HG03457 (cell line): ENCODE measurements around the gene KRTAP12-2.
"Not testable (repeated sequence)": the region's sequence is repeated elsewhere in the genome, so short reads cannot be mapped to it uniquely, and the experiment has no call there.

ENCODE experiments used
- ATAC-seq: cut with Tn5 transposase; IDR thresholded peaks from one replicate; pipeline ENCODE4 v1.9.1; 2021; ENCODE audit warnings: moderate number of reproducible peaks; ENCODE audit not compliant: unreplicated experiment

KRTAP12-2 gene

GRCh38 chr21:44686000-44686781, 19.5 kb upstream of the KRTAP12-2 start:
- ATAC-seq = no peak

DNA sequence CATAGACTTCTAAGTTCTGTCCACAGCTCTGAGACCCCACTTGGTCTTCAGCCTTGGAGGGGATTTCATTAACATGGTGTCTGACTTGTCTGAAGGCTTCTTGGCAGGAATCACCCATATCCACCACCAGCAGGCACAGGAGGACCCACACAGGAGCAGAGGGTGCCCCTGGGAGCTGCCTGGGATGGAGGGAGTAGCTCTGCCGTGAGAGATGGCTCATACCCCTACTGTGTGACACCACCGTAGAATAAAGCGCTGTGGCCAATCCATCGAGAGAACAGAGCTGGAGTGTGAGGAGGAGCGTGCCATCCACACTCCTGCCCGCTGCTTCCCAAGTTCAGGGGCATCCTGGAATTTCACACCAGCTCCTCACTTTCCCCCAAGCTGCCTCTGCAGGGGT, 18.3 kb upstream of the KRTAP12-2 start:
- not testable (repeated sequence) for ATAC-seq

DNA sequence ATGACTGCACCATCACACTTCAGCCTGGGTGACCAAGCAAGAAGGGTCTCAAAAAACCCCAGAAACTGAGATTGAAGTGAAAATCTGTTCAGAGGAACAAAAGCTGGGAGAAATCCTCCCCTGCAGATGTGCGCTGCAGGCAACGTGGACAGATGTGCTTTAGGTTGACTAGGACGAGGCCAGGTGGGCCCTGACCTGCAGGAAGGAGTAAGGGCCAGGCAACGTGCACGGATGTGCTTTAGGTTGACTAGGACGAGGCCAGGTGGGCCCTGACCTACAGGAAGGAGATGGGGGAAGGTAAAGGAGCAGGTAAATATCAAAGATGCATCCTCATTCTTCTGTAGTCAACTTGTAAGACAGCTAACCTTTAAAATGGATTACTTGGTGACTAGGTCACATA, 17.8 kb upstream of the KRTAP12-2 start:
- ATAC-seq = no peak

DNA sequence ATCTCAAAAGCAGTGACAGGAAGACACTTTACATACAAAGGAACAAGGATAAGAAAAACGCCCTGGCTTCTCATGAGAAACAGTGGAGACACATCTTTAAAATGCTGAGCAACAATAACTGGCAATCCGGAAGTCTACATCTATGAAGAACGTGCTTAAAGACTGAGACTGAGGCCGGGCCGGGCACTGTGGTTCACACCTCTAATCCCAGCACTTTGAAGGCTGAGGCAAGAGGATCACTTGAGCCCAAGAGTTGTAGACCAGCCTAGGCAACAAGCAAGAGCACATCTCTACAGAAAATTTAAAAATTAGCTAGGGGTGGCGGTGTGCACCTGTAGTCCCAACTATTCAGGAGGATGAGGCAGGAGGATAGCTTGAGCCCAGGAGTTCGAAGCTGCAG, 17.4 kb upstream of the KRTAP12-2 start:
- ATAC-seq = no peak

DNA sequence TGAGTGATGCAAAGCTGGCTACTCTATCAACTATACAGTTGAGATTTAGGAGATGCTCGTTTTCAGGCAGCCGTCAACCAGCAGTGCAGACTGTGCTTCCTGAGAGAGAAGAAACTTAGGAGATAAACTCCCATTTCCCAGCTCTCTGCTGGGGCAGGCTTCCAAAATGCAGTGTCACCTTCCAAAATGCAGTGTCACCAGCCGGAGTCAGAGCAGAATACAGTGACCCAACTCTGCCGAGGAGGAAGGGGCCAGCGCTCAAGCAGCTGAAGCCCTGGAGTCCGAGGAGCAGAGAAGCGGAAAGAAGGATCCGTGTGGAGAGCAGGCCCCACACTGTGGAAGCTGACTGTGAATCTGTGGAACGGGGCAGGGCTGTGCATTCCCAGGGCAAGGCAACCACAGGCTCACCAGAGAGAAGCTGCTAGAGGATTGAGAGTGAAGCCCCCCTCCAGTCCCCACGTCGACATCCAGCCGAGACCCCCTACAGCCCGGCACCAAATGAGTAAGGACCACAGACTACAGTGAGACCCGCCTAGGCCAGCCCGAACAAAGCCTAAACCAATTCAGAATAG, 15.9 kb upstream of the KRTAP12-2 start:
- no peak for ATAC-seq

DNA sequence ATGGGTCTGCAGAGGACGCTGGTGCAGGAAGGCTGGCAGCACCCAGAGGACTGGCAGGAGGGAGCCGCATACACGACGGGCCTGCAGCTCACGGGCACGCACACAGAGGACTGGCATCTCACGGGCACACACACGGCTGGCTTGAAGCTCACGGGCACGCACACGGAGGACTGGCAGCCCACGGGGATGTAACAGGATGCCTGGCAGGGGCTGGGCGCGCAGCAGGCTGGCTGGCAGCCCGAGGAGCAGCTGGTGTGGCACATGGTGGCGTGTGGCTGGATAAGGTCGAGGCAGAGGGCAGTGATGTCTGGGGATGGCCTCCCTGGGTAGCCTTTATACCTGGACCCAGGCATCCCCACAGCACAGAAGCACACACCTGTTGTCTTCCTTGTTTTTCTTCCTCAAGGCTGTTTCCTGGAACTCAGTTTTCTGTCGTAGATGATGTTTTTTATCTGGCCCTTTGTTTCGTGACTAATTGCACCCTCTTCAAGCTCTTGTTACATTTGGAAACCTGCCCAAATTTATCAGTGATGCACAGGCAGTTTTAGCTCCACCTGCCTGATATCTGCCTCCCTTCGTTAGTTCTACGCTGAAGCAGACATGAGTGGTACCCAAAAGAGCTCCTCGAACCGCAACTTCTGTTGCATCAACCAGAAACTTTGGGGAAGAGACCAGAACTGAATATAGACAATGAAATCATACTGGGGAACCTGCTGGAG, 15.3 kb upstream of the KRTAP12-2 start, which contains the start of gene KRTAP12-1:
TSS of gene KRTAP12-1 (minus strand) at position 303 of the 719 bp plus-strand sequence. CDS start at position 263, 40 bp downstream.
- no peak for ATAC-seq

DNA sequence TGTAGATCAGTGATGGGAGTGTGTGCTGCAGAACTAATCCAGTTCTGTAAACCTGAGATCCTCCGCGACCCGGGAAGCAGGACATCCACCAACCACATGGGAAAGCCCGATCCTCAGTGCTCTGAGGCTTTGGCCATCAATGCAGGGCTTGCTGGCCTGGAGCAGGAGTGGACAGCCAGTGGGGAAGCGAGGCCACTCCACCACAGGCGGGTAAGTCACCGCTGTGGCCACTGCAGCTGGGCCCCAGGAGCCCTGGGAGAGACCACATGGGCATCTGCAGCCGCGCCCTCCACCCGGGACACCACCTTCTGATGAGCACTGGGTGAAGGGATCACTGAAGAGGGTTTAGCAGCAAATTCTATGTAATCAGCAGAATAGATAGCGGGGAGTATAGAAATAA, 14.4 kb upstream of the KRTAP12-2 start:
- no peak for ATAC-seq

GRCh38 chr21:44677881-44678280, 11.2 kb upstream of the KRTAP12-2 start:
- no peak for ATAC-seq

DNA sequence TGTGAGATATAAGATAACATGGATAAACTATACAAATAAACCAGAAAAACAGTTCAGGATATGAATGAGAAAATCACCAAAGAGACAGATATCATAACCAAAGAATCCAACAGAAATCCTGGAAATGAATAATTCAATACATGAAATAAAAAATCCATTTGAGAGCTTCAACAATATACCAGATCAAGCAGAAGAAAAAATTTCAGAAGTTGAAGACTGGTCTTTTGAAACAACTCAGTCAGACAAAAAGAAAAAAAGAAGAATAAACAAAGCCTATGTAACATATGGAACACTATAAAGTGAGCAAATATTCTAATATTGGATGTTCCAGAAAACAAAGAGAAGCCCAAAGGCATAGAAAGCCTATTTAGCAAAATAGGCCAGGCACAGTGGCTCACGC, 5.2 kb upstream of the KRTAP12-2 start:
- no peak for ATAC-seq

DNA sequence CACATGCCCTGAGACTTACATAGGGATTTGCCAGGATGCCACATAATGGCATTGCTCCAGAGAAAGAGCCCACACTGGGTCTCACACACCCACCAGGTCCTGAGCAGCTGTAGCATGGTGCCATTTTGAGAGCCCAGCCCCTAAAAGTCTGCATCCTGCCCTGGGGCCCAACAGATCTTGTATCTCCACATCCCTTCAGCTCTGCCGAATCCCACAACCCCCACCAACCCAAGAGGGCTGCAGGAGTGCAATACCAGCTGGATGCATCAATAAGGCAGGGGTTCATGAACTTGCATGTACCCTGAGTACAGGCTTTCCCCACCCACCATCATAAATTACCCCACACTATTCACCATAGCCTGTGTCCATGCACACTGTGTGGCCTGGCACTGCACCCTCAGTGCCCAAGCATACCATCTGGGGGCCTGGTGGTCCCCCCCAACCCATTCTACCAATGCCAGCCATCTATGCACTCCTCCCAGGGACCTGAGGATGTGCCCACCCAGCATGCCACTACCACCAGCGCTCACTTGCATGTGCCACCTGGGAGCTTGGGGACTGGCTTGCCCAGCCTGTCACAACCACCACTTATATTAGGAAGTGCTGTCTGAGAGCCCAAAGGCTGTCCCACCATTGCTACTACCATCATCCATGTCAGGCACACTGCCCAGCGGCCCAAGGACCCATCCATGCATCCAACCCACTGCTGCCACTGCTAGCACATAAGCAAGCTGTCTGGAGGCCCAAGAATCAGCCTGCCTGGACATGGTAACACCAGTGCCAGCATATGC, 4.1 kb upstream of the KRTAP12-2 start:
- ATAC-seq = no peak

- no peak for ATAC-seq
These were observed 885 bp upstream of the KRTAP12-2 start for GRCh38 chr21:44667612-44668011.

DNA sequence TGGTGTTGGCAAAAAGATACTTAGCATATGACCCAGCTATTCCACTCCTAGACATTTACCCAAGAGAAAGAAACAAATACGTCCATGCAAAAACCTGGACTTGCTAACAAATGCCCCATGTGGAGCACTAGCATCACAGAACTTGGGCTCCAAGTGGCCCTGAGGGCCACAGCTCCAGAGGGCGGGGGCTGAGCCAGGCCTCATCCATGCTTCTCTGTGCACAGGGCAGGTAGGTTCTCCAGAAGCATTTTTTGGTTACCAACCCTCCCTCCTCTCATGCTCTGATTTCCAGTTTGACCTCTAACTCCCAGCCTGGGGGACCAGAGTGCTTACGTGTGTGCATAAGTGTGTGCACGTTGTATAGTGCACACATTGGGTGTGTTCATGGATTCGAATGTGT, 2.0 kb downstream of the KRTAP12-2 start:
- ATAC-seq = no peak

GRCh38 chr21:44661567-44661966, 5.2 kb downstream of the KRTAP12-2 start:
- ATAC-seq = not testable (repeated sequence)

DNA sequence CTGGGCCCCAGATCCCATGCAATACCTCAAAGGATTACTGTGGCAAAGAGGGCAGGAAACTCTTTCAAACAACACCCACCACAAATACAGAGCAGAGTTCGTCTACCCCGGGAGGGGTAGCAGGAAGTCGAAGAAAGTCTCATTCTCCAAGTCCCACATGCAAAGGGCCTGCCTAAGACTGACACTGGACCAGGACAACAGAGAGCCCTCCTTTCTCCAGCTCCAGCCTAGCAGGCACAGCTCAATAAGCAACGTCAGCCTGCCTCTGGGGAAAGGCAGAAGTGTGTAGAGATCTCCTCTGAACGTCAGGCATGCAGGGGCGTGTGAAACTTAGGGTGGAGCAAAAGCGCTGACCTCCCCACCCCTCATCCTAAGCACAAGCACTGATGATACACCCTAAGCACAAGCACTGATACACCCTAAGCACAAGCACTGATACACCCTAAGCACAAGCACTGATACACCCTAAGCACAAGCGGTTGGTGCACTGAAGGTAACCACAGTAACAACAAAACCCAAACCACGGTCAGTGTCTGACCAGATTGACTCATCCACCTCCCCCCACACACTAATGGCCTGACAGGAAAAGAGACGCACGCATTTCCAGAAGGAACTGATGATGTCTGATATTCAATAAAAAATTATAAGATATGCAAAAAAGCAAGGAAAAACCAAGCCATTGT, 7.7 kb downstream of the KRTAP12-2 start:
- ATAC-seq = no peak

DNA sequence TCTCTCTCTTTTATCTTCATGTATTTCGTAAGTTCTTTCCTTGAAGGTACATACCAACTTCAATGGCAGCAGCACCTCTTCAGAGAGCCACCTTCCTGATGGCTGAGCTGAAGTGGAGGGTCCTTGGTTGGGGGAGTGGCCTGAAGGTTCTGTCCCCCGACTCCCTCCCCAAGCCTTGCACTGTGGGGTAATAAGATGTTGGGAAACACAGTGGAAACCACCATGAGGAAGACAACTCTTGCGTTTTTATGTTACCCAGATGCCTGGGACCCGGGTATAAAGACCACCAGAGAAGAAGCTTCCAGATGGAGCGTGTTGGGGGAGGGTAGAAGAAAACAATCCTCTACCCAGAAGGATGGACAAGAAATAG, 8.2 kb downstream of the KRTAP12-2 start:
- ATAC-seq = no peak

GRCh38 chr21:44657635-44658540, 8.8 kb downstream of the KRTAP12-2 start, which contains the start of gene KRTAP12-3:
TSS of gene KRTAP12-3 (plus strand) at chr21:44657932. CDS start at chr21:44657980, 48 bp downstream.
- ATAC-seq = no peak

- no peak for ATAC-seq
These were observed 9.9 kb downstream of the KRTAP12-2 start for GRCh38 chr21:44656868-44657267.

DNA sequence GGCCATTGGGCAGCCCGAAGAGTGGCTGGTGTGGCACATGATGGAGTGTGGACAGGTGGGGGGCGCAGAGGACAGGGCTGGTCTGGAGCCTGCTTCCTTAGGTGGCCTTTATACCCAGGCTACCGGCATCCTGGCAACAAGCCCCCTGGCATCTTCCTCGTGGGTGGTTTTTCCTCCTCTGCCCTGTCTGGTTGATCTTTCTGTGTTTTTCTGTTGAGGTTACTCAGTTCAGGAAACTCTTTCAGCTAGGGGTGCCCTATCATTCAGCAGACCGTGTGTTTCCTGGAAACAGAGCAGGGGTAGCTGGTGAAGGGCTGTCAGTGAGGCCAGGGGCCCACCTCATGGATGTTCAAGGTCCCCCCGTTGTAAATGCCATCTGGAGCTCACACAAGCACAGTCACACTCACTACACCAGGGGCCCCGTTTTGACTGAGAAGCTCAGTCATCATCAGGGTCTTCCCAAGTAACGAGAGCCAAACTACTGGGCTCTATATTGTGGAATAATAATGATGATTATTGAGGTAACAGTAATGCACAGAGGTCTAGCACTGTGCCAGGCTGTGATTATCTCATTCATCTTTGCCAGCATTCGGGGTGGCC, 12.1 kb downstream of the KRTAP12-2 start, which contains the start of gene KRTAP12-4:
TSS of gene KRTAP12-4 (minus strand) at position 84 of the 600 bp plus-strand sequence. CDS start at position 39, 45 bp downstream.
- no peak for ATAC-seq
